ENCODE measurements around the gene JCHAIN.
"Not testable (repeated sequence)": the region's sequence is repeated elsewhere in the genome, so short reads cannot be mapped to it uniquely, and the experiment has no call there.

JCHAIN gene

DNA sequence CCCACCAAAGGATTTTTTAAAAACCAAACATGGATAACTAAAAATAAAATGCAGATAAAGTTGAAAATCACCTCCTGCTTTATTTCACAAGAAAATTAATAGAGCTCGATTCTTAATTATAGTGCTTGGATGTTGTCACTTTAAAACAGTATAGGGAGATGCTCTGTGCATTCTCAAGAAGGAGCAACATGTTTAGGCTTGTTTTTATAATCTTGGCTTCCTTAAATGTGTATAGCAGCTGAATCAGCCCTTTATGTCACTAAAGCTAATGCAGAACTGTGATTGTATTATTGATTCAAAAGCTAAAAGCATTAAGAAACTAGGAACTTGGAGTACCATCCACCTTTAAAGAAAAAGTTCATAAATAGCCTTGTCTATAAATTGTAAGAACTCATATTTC, 35.0 kb upstream of the JCHAIN start:
- Histone ChIP-seq H3K9ac (ENCODE audit: low read depth, low read length, poor library complexity, severe bottlenecking) (no peak overlapping the region), H4K20me1 (ENCODE audit: insufficient read depth, low read length, poor library complexity, severe bottlenecking) (peaks cover 4% of the 10 kb centered on the region), H3K4me3 (ENCODE audit: low read length, poor library complexity, severe bottlenecking) (no peak overlapping the region), H3K36me3 (ENCODE audit: insufficient read depth, low read length) (no peaks in the 10 kb centered on the region), H3K27me3 (ENCODE audit: insufficient read depth, low read length, poor library complexity, severe bottlenecking) (no peaks in the 10 kb centered on the region), H3K9me2 (replicated peaks; ENCODE audit: low read depth, low read length) (no peaks in the 10 kb centered on the region), H2AFZ (ENCODE audit: low read length) (no peak overlapping the region), H3K4me2 (ENCODE audit: low read depth, low read length, poor library complexity, severe bottlenecking) (no peak overlapping the region), H3K79me2 (ENCODE audit: insufficient read depth, low read length) (peaks cover 7% of the 10 kb centered on the region), H3K9me3 (ENCODE audit: insufficient read depth, low read depth, low read length) (no peaks in the 10 kb centered on the region), H3F3A (ENCODE audit: low read depth) (no peaks in the 10 kb centered on the region), H3K4me1 (ENCODE audit: insufficient read depth, low read length, poor library complexity, severe bottlenecking) (peaks cover 13% of the 10 kb centered on the region)
- TF ChIP-seq EZH2phosphoT487 (IDR thresholded peaks at IDR 0.05; ENCODE audit: borderline replicate concordance) (no peak), CTCF (conservative IDR thresholded peaks at IDR 0.05; ENCODE audit: low read length) (no peak)

DNA sequence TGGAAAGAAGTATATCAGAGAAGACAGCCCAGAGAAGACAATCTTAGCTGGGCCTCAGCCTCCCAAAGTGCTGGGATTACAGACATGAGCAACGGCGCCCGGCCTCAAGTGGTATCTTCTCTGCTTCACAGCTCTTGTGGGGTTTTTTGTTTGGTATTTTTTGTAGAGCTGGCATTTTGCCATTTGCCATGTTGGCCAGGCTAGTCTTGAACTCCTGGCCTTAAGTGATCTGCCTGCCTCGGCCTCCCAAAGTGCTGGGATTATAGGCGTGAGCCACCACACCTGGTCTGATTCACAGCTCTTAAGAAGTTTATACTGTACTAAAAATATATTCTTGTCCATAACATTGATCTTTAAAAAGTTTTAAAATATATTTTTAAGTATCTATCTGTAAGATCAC, 34.4 kb upstream of the JCHAIN start:
- Histone ChIP-seq H3K9ac (ENCODE audit: low read depth, low read length, poor library complexity, severe bottlenecking) (no peak overlapping the region), H3K4me1 (ENCODE audit: insufficient read depth, low read length, poor library complexity, severe bottlenecking) (peaks cover 11% of the 10 kb centered on the region), H3K4me3 (ENCODE audit: low read length, poor library complexity, severe bottlenecking) (no peak overlapping the region), H3K79me2 (ENCODE audit: insufficient read depth, low read length) (peaks cover 1% of the 10 kb centered on the region), H3K27me3 (ENCODE audit: insufficient read depth, low read length, poor library complexity, severe bottlenecking) (no peaks in the 10 kb centered on the region), H3K9me2 (replicated peaks; ENCODE audit: low read depth, low read length) (no peaks in the 10 kb centered on the region), H4K20me1 (ENCODE audit: insufficient read depth, low read length, poor library complexity, severe bottlenecking) (no peaks in the 10 kb centered on the region), H3K9me3 (ENCODE audit: insufficient read depth, low read depth, low read length) (no peaks in the 10 kb centered on the region), H2AFZ (ENCODE audit: low read length) (no peak overlapping the region), H3K36me3 (ENCODE audit: insufficient read depth, low read length) (no peaks in the 10 kb centered on the region), H3K4me2 (ENCODE audit: low read depth, low read length, poor library complexity, severe bottlenecking) (no peak overlapping the region), H3F3A (ENCODE audit: low read depth) (no peaks in the 10 kb centered on the region)
- TF ChIP-seq EZH2phosphoT487 (IDR thresholded peaks at IDR 0.05; ENCODE audit: borderline replicate concordance): no peak
- no peak for TF ChIP-seq CTCF (conservative IDR thresholded peaks at IDR 0.05; ENCODE audit: low read length)

DNA sequence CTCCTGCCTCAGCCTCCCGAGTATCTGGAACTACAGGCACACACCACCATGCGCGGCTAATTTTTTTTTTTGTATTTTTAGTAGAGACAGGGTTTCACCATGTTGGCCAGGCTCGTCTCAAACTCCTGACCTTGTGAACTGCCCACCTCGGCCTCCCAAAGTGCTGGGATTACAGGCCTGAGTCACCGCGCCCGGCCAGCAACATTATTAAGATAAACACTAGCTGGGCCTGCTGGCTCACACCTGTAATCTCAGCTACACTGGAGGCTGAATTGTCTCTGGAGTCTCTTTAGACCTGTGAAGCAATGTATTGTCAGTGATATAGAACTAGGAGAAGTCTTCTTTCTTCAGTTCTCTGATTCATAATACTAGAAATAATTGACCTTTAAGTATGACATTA, 32.1 kb upstream of the JCHAIN start:
- H3F3A ChIP-seq (ENCODE audit: low read depth); H4K20me1 ChIP-seq (ENCODE audit: insufficient read depth, low read length, poor library complexity, severe bottlenecking); H3K4me3 ChIP-seq (ENCODE audit: low read length, poor library complexity, severe bottlenecking); H3K79me2 ChIP-seq (ENCODE audit: insufficient read depth, low read length); H3K4me1 ChIP-seq (ENCODE audit: insufficient read depth, low read length, poor library complexity, severe bottlenecking); H3K9me3 ChIP-seq (ENCODE audit: insufficient read depth, low read depth, low read length); H3K27me3 ChIP-seq (ENCODE audit: insufficient read depth, low read length, poor library complexity, severe bottlenecking); H3K9ac ChIP-seq (ENCODE audit: low read depth, low read length, poor library complexity, severe bottlenecking); H3K36me3 ChIP-seq (ENCODE audit: insufficient read depth, low read length); H3K4me2 ChIP-seq (ENCODE audit: low read depth, low read length, poor library complexity, severe bottlenecking); H2AFZ ChIP-seq (ENCODE audit: low read length); H3K9me2 ChIP-seq (replicated peaks; ENCODE audit: low read depth, low read length): not testable (repeated sequence)

DNA sequence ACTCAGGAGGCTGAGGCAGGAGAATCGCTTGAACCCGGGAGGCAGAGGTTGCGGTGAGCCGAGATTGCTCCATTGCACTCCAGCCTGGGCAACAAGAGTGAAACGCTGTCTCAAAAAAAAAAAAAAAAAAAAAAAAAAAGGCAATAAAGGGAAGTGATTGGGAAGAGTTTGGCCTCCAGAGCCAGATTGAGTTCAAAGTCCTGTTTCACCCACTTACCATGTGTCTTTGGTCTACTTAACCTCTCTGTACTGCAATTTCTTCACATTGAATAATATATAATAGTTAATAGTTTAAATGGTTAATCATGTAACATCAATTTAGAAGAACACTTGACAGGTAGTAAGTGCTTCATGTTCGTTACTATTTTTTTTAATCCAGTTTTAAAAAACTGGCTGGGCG, 28.3 kb upstream of the JCHAIN start:
- H3F3A ChIP-seq (ENCODE audit: low read depth); H2AFZ ChIP-seq (ENCODE audit: low read length); H3K4me2 ChIP-seq (ENCODE audit: low read depth, low read length, poor library complexity, severe bottlenecking); H3K36me3 ChIP-seq (ENCODE audit: insufficient read depth, low read length); H3K9me2 ChIP-seq (replicated peaks; ENCODE audit: low read depth, low read length); H3K9ac ChIP-seq (ENCODE audit: low read depth, low read length, poor library complexity, severe bottlenecking); H3K27me3 ChIP-seq (ENCODE audit: insufficient read depth, low read length, poor library complexity, severe bottlenecking); H3K4me3 ChIP-seq (ENCODE audit: low read length, poor library complexity, severe bottlenecking); H3K9me3 ChIP-seq (ENCODE audit: insufficient read depth, low read depth, low read length): not testable (repeated sequence)
- H3K4me1 ChIP-seq (ENCODE audit: insufficient read depth, low read length, poor library complexity, severe bottlenecking): peaks cover 18% of the 10 kb centered on the region
- peaks cover 27% of the 10 kb centered on the region for H3K79me2 ChIP-seq (ENCODE audit: insufficient read depth, low read length)
- H4K20me1 ChIP-seq (ENCODE audit: insufficient read depth, low read length, poor library complexity, severe bottlenecking): peaks cover 15% of the 10 kb centered on the region
